Effector memory CD4-positive, alpha-beta T cell (primary cell): ENCODE data around the gene DEDD.

ENCODE experiments used
- DNase-seq, 3 donors: peaks; one replicate each; pipeline ENCODE4 v3.0.0-alpha.2; 2020
- H3K27ac ChIP-seq: 2 replicates; pipeline ENCODE4 v1.7.0; 2013; ENCODE audit warnings: mild to moderate bottlenecking, low read length, moderate library complexity; ENCODE audit not compliant: insufficient read depth, poor library complexity, severe bottlenecking
- H3K27me3 ChIP-seq: replicated peaks from 2 replicates; pipeline ENCODE4 v1.7.0; 2013; ENCODE audit warnings: mild to moderate bottlenecking, low read length; ENCODE audit not compliant: insufficient read depth, control insufficient read depth, poor library complexity, severe bottlenecking
- H3K36me3 ChIP-seq: 2 replicates; pipeline ENCODE4 v1.7.0; 2013; ENCODE audit warnings: mild to moderate bottlenecking, low read length, moderate library complexity; ENCODE audit not compliant: control insufficient read depth, insufficient read depth
- H3K4me1 ChIP-seq: 2 replicates; pipeline ENCODE4 v1.7.0; 2013; ENCODE audit warnings: low read length, mild to moderate bottlenecking; ENCODE audit not compliant: control insufficient read depth, insufficient read depth, poor library complexity, severe bottlenecking
- H3K4me3 ChIP-seq: 2 replicates; pipeline ENCODE4 v1.7.0; 2013; ENCODE audit warnings: low read length, low read depth, mild to moderate bottlenecking; ENCODE audit not compliant: insufficient read depth, poor library complexity, severe bottlenecking
- H3K9me3 ChIP-seq: 2 replicates; pipeline ENCODE4 v1.7.0; 2013; ENCODE audit warnings: mild to moderate bottlenecking, low read length, moderate library complexity; ENCODE audit not compliant: control insufficient read depth

The DEDD gene

DNA sequence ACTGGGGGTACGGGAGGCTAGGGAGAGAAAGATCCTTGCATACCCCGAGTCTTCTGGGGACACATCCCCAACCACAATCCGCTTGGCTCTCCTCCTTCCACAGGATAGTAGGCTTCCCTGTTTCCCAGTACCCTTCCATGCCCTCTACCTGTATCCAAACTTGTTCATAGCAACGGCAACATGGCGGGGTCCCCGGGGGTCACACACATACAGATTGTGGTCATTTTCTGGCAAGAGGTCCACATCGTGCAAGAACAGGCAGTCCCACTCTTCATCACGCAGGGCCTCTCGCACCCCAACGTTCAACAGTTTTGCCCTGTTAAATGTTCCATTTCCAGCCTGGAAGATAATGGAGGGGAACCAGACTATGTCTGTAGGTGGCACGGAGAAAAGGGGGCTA lies 41.2 kb upstream of the DEDD start:
- Histone ChIP-seq H3K4me1 (peaks cover 15% of the 10 kb centered on the region), H3K36me3 (peaks cover 60% of the 10 kb centered on the region), H3K9me3 (no peaks in the 10 kb centered on the region), H3K27me3 (no peaks in the 10 kb centered on the region), H3K4me3 (no peak overlapping the region), H3K27ac (no peak overlapping the region)
- DNase-seq = no peak

DNA sequence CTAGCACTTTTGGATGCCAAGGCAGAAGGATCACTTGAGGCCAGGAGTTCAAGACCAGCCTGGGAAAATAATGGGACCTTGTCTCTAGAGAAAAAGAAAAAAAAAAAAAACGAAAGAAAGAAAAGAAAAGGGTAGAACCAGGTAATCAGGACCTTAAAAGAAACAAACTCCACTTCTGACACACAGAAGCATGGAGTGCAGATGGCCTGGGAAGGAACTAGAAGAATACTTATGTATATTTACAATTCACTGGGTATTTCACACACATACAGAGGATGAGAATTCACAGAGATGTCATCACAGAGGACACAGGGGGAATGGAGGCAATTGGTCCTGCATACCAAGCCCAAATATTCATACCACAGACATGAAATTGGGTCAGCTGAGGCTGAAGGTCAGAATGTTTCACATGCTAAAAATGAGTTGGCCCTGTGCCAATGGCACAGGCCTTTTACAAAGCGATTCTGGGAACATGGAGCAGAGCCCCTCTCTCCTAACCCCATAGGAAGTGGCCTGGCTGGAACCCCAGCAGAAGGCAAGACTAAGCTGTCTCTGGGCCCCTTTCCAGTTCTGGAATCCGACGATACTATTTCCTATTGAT lies 40.4 kb upstream of the DEDD start:
- no peak for DNase-seq
- Histone ChIP-seq H3K36me3 (peaks cover 60% of the 10 kb centered on the region), H3K4me1 (peaks cover 15% of the 10 kb centered on the region)

DNA sequence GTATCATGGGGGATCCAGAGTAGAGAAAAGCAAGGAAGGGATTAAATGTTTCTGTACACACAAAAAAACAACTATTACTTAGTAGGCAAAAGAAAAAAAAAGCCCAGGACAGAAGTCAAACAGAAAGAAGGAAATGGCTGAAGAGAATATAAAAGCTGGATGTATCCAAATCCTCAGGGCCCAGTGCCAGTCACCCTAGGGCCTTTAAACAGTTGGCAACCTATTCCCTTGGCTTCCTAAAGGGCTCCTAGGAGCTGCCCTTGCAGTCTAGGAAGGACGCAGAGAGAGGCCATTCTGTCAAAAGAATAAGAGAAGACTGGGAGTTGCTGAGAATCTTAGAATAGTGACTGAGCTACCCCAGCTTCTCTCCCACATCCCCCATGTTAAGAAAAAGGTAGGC lies 39.9 kb upstream of the DEDD start:
- no peak for DNase-seq
- Histone ChIP-seq H3K4me1 (peaks cover 15% of the 10 kb centered on the region), H3K27me3 (no peaks in the 10 kb centered on the region), H3K4me3 (no peak overlapping the region), H3K27ac (no peak overlapping the region), H3K36me3 (peaks cover 60% of the 10 kb centered on the region), H3K9me3 (no peaks in the 10 kb centered on the region)

More for the DNA sequence above, 40.4 kb upstream of the DEDD start:
- Histone ChIP-seq H3K27me3 (no peaks in the 10 kb centered on the region), H3K4me3 (no peak overlapping the region), H3K9me3 (no peaks in the 10 kb centered on the region), H3K27ac (no peak overlapping the region)

DNA sequence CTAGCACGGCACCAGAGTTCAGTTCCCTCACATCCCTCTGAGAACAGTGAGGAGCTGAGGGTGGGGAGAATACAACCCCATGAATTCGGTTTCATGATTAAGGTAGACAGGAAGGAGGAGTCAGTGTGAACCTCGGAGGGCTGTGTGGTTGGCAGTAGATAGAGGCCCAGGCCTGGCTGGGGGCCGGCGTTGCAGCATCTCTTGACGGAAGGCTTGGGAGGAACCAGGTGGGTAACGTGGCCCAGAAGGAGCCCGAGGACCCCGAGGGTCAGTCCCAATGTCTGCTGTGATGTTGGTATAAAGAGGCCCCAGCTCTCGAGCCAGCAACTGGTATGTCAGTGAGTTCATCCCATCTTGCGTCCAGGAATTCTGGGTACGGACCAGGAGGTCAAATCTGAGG lies 39.2 kb upstream of the DEDD start:
- Histone ChIP-seq H3K27me3 (no peaks in the 10 kb centered on the region), H3K27ac (no peak overlapping the region), H3K4me1 (peaks cover 19% of the 10 kb centered on the region), H3K4me3 (no peak overlapping the region), H3K9me3 (no peaks in the 10 kb centered on the region), H3K36me3 (peaks cover 60% of the 10 kb centered on the region)
- no peak for DNase-seq

DNA sequence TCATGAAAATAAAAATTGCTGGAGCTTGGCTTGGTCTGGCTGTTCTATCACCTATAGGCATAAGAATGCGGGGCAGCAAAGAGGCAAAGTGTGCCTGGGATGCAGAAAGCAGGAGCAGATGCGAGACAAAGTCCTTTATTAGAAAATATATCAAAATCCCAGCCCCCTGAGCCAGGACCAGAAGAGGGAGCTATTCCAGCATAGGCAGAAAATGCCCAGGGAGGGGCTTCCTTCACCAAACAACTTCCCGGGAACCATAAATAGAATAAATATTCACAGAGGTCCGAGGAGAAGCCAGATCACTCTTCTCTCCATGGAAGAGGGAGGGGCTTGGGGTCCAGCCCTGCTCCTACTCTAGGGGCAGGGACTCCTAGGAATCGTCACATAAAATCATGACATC lies 38.7 kb upstream of the DEDD start:
- peaks cover 60% of the 10 kb centered on the region for H3K36me3 ChIP-seq
- H3K27me3 ChIP-seq = no peaks in the 10 kb centered on the region
- DNase-seq = no peak
- H3K9me3 ChIP-seq = no peaks in the 10 kb centered on the region
- H3K27ac ChIP-seq = no peak overlapping the region
- no peak overlapping the region for H3K4me3 ChIP-seq
- H3K4me1 ChIP-seq = peaks cover 17% of the 10 kb centered on the region

DNA sequence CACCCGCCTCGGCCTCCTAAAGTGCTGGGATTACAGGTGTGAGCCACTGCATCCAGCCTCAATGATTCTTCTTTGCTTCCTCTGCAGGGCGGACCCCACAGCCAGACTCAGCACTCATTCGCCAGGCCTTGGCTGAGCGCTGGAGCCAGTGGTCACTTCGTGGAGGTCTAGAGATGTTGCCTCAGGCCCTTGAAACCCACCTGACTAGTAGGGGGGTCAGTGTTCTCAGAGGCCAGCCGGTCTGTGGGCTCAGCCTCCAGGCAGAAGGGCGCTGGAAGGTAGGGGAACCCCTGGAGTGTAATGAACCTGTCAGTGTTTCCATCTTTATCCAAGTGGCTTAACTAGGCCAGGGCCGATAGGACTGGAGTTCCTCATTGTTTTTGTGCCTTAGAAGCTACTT lies 36.4 kb upstream of the DEDD start:
- Histone ChIP-seq H3K27ac (no peak overlapping the region), H3K9me3 (no peaks in the 10 kb centered on the region), H3K4me1 (peaks cover 20% of the 10 kb centered on the region), H3K4me3 (no peak overlapping the region), H3K27me3 (no peaks in the 10 kb centered on the region), H3K36me3 (peaks cover 53% of the 10 kb centered on the region)
- no peak for DNase-seq

DNA sequence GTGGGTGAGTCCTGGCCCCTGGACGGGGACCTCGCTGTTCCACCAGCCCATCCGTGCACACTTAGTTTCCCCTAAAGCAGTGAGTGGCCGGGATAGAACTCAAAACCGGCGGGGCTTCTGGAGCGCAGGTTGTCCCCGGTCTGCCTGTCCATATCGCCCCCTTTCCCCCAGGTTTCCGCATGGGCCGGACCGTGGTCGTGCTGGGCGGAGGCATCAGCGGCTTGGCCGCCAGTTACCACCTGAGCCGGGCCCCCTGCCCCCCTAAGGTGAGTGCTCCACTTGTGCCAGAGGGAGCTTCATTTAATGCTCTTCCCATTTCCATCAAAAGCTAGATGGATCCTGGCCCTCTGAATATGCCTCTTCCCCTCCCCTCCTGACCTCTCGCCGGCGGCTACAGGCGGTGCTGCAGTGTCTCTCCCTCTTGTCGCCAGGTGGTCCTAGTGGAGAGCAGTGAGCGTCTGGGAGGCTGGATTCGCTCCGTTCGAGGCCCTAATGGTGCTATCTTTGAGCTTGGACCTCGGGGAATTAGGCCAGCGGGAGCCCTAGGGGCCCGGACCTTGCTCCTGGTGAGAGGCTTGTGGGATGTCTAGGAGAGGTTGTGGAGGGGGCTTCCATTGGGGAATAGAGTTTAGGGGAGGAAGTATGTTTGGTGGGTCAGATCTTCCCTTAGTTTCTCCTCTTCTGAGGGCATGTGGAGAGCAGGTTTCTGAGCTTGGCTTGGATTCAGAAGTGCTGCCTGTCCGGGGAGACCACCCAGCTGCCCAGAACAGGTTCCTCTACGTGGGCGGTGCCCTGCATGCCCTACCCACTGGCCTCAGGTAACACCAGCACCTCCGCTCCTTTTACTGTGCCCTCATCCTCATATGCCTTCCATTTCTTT lies 34.4 kb upstream of the DEDD start:
- Histone ChIP-seq H3K4me3 (peak overlapping the region; percentile 80), H3K9me3 (no peaks in the 10 kb centered on the region), H3K36me3 (peaks cover 37% of the 10 kb centered on the region), H3K27ac (peak overlapping the region; percentile 95), H3K27me3 (no peaks in the 10 kb centered on the region), H3K4me1 (peaks cover 20% of the 10 kb centered on the region)
- no peak for DNase-seq

DNA sequence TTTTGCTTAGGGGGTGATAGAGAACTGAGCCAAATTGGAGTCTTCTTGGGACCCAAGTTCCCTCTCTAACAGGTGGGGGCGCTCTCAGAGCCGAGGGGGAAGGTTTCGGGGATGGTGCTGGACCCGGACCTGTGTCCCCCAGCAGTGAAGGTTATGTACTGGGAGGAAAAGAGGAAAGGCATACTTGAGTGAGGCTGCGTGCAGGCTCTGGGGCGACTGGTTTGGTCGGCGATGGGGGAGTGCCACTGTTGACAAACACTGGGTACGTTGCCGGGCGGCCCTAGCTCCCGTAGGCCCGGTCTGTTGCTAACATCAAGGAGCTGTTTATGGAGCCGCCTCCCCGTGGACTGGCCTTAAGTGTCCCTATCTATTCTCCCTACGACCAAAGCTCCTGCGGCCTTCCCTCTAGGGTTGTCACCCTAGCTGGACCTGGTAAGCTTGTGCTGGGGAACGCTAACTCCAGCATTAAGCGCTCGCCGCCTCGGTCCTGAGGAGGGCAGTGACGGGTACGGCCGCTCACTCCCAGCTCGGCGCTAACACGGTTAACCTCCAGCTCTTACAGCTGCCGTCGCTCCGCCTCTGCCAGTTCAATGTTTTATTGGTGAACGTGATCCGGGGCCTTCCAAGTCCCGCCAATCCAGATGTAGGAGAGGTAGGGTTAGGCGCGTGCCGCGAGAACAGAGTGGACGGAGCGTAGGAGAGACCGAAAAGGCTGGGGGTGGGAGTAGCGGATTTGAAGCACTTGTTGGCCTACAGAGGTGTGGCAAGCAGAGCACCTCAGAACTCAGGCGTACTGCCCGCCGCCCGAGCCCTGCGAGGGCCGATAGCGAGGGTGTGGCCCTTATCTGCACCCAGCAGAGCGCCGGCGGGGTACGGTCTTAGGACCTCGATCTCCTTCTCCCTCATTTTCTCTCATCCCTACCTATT lies 33.5 kb upstream of the DEDD start, which contains the start of gene PPOX:
Gene PPOX (plus strand): TSS at position 685 of the 927 bp plus-strand sequence. CDS start 422 bp downstream, outside the sequence.
- peak within 1 kb of the TSS; percentile 80 for H3K4me3 ChIP-seq
- no peaks in the 10 kb centered on the region for H3K27me3 ChIP-seq
- DNase-seq = peak; percentile 84 to 92 (median 92)
- peak within 1 kb of the TSS; percentile 95 for H3K27ac ChIP-seq
- no peaks in the 10 kb centered on the region for H3K9me3 ChIP-seq
- H3K36me3 ChIP-seq = peaks cover 28% of the 10 kb centered on the region
- peaks cover 20% of the 10 kb centered on the region for H3K4me1 ChIP-seq

DNA sequence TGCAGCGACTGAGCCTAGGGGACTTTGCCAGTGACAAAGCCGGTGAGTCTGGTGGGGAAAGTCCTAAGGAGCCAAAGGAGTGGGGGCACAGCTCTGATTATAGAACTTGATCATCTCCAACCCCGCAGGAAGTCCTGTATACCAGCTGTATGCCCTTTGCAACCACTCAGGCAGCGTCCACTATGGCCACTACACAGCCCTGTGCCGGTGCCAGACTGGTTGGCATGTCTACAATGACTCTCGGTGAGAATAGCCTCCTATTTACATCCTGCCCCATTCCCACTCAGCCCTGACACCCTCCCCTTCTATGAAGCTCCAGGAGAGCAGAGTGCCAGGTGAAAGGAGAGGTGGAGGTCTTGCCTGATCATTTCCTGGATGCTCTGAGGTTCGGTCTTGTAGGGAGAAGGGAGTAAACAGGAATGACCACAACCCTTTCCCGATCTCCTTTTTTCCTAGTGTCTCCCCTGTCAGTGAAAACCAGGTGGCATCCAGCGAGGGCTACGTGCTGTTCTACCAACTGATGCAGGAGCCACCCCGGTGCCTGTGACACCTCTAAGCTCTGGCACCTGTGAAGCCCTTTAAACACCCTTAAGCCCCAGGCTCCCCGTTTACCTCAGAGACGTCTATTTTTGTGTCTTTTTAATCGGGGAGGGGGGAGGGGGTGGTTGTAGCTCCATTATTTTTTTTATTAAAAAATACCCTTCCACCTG lies 32.6 kb upstream of the DEDD start:
- Histone ChIP-seq H3K36me3 (peaks cover 19% of the 10 kb centered on the region), H3K9me3 (no peaks in the 10 kb centered on the region), H3K4me1 (peaks cover 28% of the 10 kb centered on the region), H3K27me3 (no peaks in the 10 kb centered on the region), H3K4me3 (peak overlapping the region; percentile 80), H3K27ac (peak overlapping the region; percentile 95)
- no peak for DNase-seq
